Panc1 (cell line): Measurements from ENCODE around the gene BECN2.

Experiments
- CTCF ChIP-seq: fragments of 450-650 bp; IDR thresholded peaks from 2 replicates; pipeline ENCODE4 v1.5.1; 2017; ENCODE audit warnings: mild to moderate bottlenecking
- POLR2AphosphoS5 ChIP-seq: IDR thresholded peaks from 2 replicates; pipeline ENCODE4 v1.6.1; 2012; ENCODE audit warnings: mild to moderate bottlenecking, low read depth, low read length, moderate library complexity
- REST ChIP-seq, 2 experiments: IDR thresholded peaks; 2 replicates each; pipeline ENCODE4 v1.6.1; 2011 to 2012; ENCODE audit warnings: low read depth in 2 of 2, control low read depth in 1 of 2, low read length in 1 of 2, mild to moderate bottlenecking in 1 of 2, moderate library complexity in 1 of 2; ENCODE audit not compliant: insufficient read depth in 1 of 2
- SIN3A ChIP-seq: IDR thresholded peaks from 2 replicates; pipeline ENCODE4 v1.6.1; 2012; ENCODE audit warnings: low read depth, mild to moderate bottlenecking, low read length, moderate library complexity, borderline replicate concordance; ENCODE audit not compliant: insufficient read depth

- TF ChIP-seq CTCF (no peak), REST (IDR thresholded peaks at IDR 0.05; ENCODE audit: insufficient read depth in 1 of 2, low read depth in 2 of 2, low read length in 1 of 2) (no peak), SIN3A (no peak), POLR2AphosphoS5 (no peak)
Observed at GRCh38 chr1:241979926-241980325, 22.4 kb downstream of the BECN2 start.
